RPMI8226 (cell line): ENCODE measurements around the gene GPR82.
A peak's percentile ranks its signal among the peaks of the same experiment; 100 is the strongest.
"Not testable (repeated sequence)": the region's sequence is repeated elsewhere in the genome, so short reads cannot be mapped to it uniquely, and the experiment has no call there.

Experiments
- DNase-seq: peaks from one replicate; pipeline ENCODE4 v3.0.0-alpha.2; 2015

Gene GPR82

DNA sequence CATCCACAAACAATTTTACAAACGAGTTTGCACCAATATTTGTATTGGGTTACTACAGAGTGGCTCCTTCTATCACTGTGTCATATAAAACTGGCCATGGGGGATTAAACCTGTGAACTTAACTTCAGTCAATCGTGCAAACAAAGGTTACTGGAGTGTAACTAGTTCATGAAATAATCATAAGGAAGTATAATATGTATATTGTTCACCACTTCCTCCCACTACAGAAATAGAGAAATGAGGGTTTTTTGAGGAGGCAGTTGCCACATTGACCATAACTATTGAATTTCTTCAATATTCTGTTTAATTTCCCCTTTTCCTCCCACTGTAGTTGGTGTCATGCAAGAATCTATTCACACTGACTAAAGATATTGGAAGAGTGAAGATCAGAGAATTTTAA lies at the start of gene GPR82:
Gene GPR82 (plus strand): TSS at position 356 of the 400 bp plus-strand sequence. CDS start 2,846 bp downstream, outside the sequence.
- DNase-seq = no peak

DNA sequence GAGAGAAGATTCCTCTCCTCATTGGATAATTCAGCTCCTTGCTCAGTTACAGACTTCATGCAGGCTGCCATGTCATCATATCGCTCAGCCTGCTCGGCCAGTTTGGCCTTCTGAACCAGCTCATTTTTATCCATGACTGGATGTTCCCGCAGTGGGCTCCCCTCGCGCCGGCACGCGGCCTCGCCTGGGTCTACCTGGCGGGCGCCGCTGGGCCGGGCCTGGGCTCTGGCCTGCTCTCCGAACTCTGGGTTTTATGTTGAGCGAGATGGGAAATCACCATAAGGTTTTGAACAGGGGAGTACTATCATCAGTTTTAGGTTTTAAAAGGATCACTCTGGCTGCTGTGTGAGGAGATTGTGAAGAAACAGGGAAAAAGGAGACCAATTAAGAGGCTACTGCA lies 47.6 kb upstream of the GPR82 start:
- DNase-seq = not testable (repeated sequence)

GRCh38 chrX:41677183-41678060 lies 46.6 kb upstream of the GPR82 start:
- DNase-seq = no peak

GRCh38 chrX:41684138-41684537 lies 39.8 kb upstream of the GPR82 start:
- DNase-seq = no peak

DNA sequence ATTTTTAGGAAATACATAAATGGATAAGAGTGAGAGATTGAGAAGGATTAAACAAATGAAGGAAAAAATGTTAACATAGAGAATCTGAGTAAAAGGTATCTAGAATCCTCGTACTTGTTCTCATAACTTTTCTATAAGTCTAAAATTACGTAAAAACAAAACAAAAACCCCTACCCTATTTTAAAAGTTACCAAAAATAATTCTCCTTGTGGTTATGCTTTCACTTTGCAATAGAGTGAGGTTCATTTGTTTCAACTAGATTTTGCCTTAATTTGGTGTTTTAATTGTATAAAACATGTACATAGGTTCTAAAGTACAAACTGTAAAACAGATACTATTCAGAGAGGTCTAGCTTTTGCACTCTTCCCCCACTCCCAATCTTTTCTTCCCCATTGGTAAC lies 39.0 kb upstream of the GPR82 start:
- no peak for DNase-seq

- no peak for DNase-seq
Observed at GRCh38 chrX:41686788-41687187, 37.2 kb upstream of the GPR82 start.

- DNase-seq = peak; percentile 4
Observed at GRCh38 chrX:41688156-41688555, 35.8 kb upstream of the GPR82 start.

- DNase-seq = no peak
Observed at GRCh38 chrX:41688835-41689234, 35.1 kb upstream of the GPR82 start, which contains the start of gene GPR34. TSS of gene GPR34 (plus strand) at chrX:41688973. CDS start at chrX:41695634, 6,661 bp downstream.

DNA sequence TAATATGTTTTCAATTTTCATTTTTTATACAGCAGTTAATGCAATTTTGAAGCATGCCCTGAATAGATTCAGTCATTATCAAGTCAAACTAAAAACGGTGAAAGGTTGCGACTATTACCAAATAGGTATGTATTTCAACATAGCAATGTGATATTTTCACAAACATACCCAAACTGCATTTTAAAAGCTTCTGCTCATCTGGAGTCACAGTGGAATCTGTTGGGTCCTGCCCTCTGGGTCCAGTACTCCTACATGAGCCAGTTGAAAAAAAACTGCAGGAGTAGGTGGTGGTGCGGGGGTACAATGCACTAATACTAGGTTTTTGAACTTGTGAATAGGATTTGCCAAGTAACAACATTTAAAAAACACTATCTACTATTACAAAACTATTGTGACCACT lies 34.3 kb upstream of the GPR82 start:
- no peak for DNase-seq

- DNase-seq = no peak
Observed at GRCh38 chrX:41692162-41692749, 31.7 kb upstream of the GPR82 start.

DNA sequence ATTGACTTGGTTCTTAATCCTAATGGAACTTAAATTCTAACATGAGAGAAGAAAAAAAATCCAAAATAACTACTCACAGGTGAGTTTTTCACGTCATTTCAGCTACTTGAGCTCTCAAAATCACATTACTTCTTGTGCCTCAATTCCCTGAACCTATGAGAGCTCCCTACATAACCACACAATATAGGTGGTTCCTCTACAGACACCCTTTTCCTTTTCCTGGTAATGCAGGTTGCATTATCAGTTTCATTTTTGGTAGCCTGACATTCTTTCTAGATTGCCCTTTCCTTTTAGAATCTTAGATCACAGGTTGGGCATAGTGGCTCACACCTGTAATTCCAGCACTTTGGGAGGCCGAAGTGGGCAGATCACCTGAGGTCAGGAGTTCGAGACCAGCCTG lies 31.0 kb upstream of the GPR82 start:
- DNase-seq = no peak

DNA sequence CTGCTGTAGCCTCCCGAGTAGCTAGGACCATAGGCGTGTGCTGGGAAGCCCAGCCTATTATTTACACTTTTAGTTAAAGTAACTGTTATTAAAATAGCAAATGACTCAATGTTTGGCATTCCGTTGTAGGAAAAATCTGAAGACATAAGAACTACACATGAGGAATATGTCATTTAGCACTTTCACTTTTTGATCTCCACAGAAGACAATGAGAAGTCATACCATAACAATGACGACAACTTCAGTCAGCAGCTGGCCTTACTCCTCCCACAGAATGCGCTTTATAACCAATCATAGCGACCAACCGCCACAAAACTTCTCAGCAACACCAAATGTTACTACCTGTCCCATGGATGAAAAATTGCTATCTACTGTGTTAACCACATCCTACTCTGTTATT lies 28.6 kb upstream of the GPR82 start:
- no peak for DNase-seq

DNA sequence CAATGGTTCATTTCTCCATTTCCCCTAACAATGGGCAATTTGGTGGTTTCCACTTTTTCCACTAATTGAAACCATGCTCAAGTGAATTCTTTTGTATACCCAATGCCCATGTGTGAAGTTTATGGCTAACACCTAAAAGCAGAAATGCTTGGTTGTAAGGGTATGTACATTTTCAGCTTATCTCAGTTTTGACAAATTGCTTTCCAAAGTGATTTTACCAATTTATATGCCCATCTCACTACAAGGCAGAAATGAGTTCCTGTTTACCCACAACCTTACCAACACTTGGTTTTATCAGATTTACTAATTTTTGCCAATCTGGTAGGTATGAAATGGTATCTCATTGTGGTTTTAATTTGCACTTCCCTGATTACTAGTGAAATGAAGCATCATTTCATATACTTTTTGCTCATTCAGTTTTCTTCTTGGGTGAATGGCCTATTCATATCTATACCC lies 20.4 kb upstream of the GPR82 start:
- no peak for DNase-seq

DNA sequence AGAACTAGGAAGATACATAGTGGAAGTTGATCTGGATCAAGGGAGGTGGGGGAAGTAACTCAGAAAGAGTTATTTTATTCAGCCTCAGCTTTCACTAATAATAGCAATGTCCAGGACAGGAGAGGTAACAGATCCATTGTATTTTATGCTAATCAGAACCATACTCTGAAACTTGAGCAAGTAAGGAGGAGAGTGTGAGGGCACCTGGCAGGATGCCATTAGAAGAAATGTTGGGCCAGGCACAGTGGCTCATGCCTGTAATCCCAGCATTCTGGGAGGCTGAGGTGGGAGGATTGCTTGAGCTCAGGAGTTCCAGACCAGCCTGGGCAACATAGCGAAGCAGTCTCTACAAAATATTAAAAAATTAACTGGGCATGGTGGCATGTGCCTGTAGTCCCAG lies 18.9 kb upstream of the GPR82 start:
- DNase-seq = peak; percentile 15

DNA sequence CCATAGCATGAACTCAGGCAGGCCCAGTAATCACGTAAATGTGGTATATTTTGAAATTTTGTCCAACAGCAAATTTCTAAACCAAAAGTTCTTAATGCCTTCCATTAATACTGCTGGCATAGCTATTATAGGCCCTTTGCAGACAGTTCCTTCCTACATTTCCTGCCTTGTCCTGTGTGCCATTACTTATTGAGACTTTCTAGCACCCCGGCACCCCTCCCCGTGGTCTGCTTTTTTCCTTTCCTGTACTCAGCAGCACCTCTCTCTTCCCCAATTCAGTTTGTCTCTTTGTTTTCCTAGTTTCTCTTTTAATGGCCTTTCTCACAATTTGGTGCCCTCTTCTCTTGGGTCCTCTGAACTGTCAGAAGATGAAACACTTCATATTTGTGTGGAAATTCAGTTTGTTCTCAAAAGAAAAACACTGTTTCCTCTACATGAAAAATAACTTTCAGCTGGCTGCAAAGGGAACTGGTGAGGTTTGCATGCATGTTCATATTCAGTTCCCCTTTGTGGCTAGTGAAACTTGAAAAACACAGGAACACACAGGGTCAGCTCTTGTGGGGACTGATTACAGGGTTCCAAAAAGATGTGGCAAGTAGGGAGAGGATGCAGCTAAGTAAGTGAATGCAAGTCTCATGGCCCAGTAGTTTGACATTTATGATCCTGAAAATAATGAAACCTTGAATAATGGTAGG lies 18.2 kb upstream of the GPR82 start:
- peak; percentile 75 for DNase-seq

DNA sequence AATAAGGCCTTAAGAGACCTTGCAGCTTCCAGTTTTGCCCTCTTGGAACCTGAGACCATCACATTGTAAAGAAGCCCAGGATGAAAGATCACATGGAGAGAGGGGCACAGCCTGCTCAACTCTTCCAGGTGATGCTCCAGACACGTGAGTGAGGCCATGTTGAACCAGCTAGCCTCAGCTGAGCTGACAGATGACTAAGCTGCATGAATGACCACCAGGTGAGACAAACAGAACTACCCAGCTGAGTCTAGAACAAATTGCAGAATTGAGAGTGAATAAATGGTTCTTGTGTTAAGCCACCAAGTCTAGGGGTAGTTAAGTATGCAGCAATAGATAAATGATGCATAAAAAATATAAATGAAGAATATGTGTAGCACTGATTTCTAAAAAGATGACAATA lies 16.8 kb upstream of the GPR82 start:
- DNase-seq = no peak

DNA sequence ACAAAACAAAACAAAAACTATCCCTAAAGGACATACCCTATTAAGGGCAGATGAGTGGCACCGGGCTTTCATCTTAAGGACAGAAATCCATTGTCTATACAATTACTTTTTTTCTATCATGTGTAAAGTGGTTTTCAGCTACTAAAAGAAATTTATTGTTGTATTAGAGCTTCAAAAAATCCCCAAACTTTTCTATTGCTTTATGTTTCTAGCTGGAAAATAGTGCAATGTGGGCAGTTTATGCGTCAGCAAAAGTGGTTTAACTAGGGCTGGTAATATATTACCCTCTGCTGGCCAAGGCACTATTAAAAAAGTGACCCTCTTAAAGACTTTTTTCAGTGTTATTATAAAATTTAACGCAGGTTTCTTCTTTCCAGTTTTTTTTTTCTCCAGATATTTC lies 15.5 kb upstream of the GPR82 start:
- DNase-seq = no peak

- DNase-seq = no peak
Observed at GRCh38 chrX:41711021-41711667, 12.8 kb upstream of the GPR82 start.

DNA sequence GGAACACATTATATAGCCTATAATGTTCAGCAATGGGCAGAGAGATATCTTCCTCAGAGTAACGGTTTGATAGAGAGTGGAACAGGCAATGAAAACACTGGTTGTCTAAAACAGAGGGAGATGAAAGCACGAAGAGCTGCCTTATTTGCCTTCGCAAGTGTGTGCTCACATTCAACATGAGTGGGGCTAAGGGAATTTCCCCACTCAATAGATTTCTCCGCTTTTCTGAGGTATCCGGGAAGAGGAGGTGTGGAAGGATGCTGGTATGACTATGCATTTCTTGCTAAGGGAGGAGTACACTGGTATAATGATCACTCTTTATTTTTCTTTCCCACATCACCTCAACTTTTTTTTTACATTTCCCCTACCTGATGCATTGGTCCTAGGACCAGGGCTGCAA lies 7.8 kb upstream of the GPR82 start:
- DNase-seq = no peak

DNA sequence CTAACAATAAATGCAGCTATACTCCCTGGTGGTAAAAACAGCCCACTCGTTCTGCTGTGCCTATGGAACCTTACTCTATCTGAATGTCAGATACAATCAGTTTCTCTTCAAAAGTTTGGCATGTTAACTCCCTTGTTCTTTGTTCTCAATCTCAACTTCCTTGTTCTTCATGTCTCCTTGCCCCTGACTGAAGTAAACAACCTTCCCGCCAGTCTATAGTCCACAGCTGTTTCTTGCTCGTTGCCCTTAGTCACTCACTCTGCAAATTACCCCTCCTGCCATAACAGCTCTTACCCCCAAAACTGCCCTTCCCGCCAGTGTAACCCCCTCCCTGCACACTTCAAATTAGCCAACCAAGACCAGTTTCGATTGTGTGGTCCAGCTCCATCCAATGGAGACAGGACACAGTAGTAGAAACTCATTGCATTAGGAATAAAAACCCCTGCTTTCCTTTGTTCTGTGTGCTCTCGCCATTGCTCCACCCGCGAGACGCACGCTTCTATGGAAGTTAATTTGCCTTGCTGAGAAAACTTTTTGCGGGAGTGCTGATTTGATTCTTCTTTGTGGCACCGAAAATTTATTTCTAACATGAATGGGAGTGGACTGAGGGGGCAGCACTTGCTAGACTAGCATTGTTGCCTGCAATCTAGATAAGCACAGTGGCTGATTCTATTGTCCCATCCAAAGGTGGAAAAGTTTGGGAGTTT lies 7.1 kb upstream of the GPR82 start:
- no peak for DNase-seq

- no peak for DNase-seq
Observed at GRCh38 chrX:41718481-41719235, 5.3 kb upstream of the GPR82 start.

GRCh38 chrX:41719610-41720009 lies 4.4 kb upstream of the GPR82 start:
- DNase-seq = not testable (repeated sequence)
